Activated CD4-positive, alpha-beta T cell treated with anti-CD3 and anti-CD28 coated beads, Interleukin-2, amount 50 U/mL, for 1 hour (primary cell): Measurements from ENCODE around the gene ST8SIA4.

Experiments used
- DNase-seq: peaks from one replicate; pipeline ENCODE4 v3.0.0-alpha.2; 2020

Gene ST8SIA4, protein sequence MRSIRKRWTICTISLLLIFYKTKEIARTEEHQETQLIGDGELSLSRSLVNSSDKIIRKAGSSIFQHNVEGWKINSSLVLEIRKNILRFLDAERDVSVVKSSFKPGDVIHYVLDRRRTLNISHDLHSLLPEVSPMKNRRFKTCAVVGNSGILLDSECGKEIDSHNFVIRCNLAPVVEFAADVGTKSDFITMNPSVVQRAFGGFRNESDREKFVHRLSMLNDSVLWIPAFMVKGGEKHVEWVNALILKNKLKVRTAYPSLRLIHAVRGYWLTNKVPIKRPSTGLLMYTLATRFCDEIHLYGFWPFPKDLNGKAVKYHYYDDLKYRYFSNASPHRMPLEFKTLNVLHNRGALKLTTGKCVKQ

DNA sequence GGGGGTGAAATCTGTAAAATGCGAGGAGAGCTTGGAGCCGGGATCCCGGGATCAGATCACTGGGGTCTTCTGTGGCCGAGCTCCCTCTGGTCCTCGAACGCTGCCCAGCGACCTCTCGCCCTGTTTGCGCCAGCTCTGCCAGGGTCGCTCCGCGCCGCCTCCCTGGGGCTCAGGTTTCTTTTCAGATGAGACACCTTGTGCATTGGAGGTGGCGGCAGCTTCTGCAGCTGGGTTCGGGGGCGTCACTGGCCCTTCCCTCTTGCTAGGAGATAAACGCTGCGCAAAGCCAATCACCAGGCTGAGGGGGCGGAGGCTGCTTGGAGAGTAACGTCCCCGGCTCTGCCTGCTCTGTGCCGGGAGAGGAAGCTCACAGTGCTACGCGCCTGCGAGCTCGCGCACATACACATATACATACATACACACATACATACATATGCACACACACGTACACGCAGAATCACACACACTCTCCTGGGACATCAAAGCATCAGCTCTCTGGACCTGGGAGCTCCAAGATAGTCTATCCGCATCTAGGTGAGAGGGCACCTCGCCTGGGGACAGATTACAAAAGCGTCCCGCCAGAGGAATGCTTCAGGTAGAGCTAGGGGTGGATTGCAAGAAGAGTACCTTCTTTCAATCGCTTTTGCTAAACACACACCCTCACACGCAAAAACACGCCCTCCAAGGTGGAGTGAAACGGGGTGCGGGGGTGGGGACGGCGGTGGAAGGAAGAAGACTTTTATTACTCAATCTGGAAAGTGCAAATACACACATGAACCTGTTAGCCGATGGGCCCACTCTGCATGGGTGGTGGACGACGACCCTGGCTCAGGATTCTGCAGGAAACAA lies at the start of gene ST8SIA4:
ST8SIA4 (minus strand) TSS at position 244 of the 849 bp plus-strand sequence. CDS start 327 bp downstream, outside the sequence.
- peak; percentile 90 for DNase-seq

DNA sequence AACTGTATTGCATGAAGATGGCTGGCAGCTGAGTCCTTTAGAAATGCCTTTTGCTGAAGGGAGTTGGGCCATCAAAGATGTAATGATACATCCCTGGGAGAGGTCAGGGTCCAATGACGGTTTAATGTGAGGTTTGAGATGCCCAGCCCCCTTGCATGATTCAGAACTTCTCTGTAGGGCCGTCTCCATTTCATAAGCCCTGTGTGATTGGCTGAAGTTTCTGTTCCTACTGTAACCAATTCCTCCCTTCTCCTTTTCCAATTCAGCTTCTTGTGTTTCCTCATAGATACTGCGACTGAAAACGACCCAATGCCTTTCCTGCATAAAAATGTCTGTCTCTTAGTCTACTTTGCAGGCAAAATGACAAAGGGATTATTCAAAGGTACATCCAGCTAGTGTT lies 47.9 kb upstream of the ST8SIA4 start:
- no peak for DNase-seq

DNA sequence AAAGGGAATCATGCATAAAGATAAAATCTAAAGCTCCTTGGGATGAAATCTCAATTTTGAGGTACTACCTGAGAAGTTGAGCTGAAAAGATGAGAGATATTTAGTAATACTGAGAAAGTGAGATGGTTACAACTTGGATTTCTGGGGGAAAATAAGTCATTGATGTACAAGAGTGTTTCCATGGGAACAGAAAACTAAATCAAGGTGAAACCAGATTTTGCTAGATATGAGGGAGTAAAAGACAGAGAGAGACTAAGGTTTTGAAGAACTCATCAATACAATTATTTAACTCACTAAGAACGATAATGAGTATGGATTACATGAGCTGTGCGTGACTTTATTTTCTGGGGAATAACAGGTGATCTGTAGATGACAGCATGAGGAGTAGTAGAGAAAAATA lies 10.2 kb upstream of the ST8SIA4 start:
- no peak for DNase-seq

DNA sequence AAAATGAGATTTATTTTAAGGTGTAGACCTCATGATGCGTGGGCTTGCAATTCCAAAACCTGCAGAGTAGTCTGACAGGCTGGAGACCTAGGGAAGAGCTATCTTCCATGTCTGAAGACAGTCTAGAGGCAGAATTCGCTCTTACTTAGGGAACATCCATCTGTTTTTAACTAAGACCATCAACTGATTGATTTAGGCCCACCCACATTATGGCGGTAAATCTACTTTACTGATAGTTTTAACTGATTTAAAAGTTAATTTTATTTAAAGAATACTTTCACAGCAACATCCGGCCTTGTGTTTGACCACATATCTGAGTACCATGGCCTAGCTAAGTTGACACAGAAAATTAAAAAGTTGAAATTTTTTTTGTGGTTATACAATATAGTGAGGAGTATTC lies 6.0 kb upstream of the ST8SIA4 start:
- no peak for DNase-seq

DNA sequence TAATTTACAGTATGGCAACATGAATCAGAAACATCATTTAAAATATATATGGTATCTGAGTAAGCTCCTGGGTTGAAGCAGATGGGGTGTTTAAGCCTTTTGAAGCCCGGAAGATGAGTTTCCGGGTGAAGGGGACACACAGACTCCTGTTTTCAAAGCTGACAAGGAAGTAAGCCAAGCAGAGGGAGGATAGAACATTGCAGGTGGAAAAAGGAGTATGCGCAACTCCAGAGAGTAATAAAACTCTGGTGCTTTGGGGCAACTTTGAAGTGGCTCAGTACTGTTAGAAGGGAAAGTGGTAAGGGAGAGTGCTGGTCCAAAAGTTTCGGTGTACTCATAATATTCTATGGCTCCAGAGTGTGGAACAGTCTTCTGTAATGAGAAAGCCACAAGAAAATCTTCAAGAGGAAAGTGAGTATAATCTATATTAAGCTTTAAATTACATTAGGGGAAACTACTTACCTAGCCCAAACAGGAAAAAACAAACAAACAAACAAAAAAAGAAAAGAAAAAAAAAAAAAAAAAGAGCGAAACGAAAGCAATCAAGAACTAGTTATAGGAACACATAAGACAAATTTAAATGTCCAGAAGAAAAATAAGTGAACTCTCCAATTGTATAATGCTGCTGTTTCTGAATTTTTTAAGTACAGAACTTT lies 2.3 kb upstream of the ST8SIA4 start:
- DNase-seq = no peak

DNA sequence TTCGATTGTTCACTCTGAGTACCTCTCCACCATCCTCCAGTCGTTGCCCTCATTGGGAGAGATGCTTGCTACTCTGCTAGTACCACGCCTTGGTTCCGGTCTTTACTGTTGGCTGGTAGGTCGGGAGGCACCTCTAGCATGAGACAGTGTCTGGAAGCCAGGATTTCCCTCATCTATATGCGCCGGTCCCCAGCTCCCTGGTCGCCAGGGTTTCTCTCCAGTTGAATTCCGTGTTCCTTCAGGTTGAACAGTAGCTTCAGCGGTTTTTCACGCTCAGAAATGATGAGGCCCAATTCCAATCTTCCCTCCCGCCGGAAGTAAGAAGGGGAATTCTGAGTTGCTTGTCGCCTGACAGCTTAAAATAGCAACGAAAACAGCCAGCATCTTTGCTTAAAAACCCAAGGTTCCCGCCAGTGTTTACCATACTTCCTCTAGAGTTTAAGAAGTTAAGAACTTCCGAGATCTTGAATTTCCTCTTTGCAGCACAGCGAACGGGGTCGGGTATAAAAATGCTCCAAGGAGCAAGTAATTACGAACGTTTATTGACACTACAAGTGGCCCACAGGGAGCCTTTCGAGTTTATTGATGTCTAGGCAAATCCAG lies 1.3 kb upstream of the ST8SIA4 start:
- DNase-seq = peak; percentile 44

DNA sequence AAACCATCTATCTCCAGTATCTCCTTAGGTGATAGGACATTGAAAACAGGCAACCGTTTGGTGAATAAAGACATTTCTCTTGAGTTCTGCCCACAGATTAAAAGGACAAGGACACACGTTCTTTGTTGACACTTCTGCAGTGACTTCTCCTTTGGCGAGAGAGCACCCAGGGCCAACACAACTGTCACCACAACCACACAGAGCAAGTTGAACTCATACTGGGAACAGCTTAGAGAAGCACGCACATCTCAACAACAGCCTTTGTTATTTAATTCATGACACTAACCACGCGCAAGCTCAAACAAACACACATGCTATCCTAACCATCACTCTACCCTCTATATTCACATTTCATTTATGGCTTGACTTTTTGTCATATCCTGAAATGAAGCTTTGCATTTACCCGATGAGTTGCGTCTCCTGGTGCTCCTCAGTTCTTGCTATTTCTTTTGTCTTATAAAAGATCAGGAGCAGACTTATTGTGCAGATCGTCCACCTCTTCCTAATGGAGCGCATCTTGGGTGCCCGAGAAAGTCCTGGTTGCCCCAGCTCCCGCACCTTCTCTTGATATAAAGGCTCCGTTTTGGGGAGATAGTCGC lies 543 bp downstream of the ST8SIA4 start:
- no peak for DNase-seq

DNA sequence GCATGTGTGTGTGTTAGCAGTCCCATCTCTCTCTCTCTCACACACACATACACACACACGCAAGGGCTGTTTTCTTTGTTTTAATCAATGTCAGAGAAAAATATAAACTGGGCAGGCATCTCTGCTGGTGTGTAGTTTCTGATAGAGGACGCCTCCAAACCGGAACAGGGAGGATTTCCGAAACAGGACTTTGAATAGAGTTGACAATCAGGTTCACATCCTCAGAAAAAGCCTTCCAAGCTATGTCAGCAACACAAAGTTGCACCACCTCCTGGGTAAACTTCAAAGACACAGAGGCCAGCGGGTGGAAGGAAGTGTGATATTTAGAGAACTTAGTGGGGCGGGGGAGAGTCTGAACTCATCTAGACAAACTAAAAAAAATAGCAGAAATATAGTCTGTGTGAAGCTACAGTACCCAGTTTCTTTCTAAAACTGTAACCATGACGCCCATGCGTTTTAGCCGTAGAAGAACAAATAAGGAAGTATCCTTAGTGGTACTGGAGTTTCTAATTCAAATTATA lies 1.2 kb downstream of the ST8SIA4 start:
- DNase-seq = peak; percentile 57

DNA sequence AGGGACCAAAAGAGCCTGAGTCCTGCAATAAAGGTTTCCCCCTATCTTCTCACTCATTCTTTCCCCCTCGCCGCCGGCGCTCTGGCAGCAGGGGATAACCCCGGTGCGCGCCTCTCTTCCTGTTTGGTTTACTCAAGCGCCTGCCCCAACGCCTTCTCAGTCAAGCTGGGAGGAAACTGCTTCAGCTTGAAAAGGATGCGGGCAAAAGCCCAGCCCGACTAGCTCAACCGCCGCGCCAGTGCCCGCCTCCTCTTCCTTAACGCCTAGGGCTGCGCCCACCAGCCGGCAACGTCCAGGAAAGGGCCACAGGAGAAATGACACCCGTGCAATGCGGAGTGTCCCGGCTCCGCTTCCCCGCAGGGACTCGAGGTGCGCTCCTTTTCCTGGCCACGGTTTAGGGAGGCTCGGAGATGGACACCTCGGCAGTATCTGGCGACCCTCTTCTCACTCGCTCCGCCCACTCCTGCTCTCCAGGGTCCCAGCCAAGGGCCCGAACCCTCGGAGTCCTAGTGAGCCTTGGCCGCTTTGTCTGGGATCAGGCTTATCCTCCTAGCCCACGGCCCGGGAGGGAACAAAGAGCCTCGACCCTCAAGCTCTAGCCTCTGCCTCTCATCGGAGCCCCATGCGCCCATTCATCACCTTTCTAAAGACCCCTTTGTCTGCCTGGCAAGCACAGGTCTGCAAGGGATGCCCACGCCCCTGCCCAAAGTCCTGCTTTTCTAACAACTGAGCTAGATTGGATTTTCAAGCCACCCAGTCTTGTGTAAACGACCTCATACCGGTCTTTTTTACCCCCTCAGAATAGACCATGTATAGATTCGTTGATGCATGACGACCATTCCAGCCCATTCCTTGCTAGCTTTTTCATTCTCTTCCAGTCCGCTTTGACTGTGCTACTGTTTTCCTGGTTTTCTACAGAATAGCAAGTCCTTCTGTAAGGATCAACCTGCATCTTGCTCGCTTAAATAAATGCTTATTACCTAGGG lies 2.0 kb downstream of the ST8SIA4 start:
- DNase-seq = peak; percentile 88

DNA sequence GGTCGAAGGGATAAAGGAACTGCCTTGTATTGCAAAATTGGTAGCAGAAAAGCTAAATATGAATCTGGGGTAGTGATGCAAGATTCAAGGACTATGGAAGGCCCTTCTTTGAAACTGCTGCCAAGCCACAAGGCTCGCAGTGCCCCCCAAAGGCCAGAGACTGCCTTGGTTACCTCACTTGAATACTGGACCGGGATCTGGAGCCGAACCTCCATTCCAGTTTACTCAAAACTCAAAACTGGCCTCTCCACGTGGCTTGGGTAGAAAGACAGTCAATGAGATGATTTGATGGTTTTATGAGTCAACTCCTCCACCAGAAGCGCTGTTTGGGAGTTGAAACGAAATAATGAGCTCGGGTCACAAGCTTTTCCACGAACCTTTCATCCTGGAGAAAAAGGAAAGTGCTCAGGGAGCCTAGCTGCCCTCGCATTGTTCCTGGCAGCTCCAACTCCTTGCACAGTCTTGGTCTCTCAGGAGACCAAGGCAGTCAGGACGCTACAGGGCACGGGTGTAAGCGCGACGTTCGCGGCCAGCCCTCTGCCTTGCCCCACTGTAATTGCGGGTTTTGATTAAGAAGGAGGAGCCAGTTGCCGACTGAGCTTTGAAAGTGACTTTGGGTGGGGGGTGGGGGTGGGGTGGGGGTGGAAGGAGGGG lies 2.8 kb downstream of the ST8SIA4 start:
- peak; percentile 32 for DNase-seq

DNA sequence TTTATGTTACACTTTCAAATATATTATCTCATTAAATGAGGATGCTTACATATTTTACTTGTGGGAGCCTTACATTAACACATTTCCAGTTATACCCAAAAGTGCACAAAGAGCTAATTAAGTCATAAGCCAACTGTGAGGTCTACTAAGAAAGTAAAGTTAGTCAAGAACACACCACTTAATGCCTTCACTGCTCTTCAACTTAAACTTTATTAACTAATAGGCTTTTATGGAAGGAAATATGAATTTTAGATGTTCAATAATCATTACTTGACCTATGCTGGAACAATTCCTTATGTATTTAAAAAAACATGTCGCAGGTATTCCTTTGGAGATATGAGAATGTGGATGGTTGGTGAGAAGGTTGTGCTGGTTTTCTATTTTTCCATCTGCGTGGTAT lies 3.4 kb downstream of the ST8SIA4 start:
- DNase-seq = no peak

DNA sequence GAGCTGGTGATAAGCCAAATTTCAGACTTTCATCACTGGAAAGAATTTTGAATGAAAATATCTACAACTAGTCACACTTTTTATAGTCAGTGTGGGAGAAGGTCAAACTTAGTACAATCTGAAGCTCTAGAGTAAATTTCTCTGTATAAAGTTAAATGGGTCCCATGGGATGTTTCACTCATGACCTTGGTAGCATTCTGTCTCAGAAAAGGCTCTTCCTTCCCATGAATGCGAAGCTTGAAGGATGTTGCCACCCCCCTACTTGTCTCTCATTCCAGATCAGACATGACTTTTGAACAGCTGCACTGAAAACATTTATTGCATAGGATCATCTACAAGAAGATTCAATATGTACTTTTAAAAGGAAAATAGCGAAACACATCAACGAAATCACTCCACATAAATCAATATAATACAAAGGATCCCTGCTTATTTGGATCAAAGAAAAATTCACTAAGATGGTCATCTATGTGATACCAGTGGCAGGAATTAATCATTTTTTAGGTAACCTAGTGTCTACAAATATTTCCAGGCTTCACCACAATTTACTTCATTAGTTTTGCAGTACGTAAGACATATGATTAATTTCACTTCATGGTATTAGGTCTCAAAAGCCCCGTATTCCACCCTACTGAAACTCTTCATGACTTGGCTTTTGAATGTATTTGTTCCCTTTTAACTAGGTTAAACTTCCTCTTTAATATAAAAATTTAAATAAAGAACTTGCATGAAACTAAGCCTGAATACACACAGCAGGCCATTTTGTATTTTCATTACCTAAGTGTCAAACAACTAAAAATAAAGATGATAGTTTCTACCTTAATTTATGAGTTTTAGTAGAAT lies 4.4 kb downstream of the ST8SIA4 start:
- DNase-seq = no peak

DNA sequence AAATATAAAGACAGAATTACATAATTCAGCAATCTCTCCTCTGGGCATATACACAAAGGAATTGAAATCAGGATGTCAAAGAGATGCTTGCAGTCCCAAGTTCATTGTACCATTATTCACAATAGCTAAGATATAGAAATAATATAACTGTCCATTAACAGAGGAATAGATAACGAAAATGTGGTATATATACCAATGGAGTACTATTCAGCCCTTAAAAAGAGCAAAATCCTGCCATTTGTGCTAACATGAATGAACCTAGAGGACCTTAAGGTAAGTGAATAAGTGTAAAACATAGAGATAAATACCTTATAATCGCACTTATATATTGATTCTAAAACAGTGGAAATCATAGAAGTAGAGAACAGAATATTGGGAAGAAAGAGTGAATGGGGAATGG lies 7.0 kb downstream of the ST8SIA4 start:
- DNase-seq = no peak

DNA sequence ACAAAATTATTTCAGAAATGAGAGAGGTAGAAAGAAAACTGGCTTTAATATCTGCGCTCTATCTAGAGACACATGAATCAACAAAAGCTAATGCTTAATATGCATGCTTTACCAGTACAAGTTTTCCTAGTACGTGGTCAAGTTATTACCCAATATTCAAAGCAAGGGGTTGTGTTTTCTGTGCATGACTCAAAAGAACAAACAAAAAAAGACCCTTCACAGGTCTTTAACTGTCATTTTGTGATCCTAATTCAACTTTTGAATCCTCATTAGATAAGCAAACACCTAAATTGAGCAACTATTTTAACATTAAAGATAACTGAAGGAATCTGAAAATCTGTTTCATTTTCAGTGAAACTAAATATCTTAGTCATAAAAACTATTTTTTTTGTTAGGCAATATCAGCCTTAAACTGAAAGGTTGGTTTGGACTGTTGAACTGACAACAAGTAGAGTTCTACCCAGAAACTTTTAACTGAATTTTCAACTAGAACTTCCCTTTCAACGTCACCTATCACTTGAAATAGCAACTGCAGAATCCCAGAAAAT lies 12.5 kb downstream of the ST8SIA4 start:
- no peak for DNase-seq

DNA sequence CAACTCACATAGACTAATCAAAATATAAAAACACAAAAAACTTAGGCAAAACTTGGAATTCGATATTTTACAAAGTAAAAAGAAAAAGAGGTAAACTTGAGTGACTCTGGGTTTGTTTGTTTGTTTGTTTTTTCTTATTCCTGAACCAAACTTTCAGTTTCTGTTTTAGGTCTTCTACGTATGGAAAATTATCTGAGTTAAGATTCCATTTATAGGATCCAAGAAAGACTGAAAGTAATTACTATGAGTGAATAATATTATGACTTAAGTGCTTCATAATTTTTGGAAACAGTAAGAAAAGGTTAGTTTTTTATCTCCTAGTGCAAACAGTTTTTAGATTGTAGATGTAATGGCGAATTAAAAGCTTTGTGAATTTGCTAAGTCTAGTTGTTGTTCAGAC lies 13.2 kb downstream of the ST8SIA4 start:
- no peak for DNase-seq

DNA sequence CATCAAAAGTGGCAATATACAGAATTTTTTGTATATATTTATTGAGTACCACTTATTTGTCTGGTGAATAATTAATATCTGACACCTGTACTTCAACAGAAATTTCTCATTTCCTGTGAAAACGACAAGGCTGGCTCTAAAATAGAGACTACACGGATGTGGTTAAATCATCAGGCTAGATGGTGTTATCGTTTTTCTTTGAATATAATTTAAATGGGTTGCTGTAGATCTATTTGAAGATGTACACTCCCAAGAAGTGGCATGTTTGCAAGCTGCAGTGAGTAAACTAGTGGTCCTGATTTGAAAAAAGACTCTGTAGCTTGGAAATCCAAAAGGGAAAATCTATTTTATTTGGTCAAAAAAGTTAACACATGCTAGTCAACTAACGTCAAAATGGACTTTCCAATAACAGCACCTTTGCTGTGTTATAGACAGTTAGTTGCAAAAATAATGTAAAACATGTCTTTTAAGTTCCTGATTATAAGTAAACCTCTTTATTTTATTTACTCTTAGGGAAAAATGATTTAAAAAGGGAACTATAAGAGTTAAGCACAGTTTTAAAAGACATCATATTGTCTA lies 13.8 kb downstream of the ST8SIA4 start:
- no peak for DNase-seq

DNA sequence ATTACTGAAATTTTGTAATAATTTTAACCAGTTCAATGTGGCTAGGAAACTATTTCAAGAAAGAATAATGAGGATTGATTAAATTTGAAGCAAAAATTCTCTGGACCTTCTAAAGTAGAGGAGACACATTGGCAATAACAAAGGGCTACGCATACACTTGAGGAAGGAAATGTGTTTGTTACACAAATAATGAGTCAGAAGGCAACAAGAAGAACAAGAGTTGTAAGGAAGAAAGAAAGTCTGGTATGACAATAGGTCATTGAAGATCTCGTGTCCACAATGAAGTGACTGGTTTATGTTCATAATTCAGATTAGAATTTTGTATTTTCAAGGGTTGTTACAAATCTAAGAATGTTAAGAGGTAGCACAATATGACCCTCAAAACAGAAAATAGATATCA lies 25.8 kb downstream of the ST8SIA4 start:
- no peak for DNase-seq

DNA sequence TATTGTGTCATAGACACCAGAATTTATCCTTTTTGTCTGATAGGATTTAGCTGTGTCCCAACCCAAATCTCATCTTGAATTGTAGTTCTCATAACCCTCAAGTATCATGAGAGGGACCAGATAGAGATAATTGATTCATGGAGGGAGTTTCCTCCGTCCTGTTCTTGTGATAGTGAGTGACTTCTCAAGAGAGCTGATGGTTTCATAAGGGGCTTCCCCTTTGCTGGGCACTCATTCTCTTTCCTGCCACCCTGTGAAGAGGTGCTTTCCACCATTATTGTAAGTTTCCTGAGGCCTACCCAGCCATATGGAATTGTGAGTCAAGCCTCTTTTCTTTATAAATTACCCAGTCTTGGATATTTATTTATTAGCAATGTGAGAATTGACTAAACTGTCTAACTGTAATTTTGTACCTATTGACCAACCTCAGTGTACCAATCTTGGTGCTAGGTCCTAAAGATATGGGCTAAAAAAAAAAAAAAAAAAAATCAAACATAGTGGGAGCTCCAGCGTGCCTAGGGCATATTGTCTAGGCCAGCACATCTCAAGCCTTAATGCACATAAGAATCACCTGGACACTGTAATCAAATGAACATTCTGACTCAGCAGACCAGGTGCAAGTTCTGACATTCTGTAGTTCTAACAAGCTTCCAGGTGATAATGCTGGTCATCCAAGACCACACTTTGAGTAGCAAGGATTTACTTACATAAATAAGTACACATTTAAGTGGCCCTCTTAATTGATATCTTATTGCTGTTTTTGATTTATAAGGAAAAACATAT lies 30.5 kb downstream of the ST8SIA4 start:
- no peak for DNase-seq
